HepG2 (cell line): ENCODE results near the gene CMTM5.

Experiments
- FOXM1 ChIP-seq: sonication (generic); formaldehyde crosslinking; IDR thresholded peaks from 2 replicates; pipeline ENCODE4 v1.5.0; 2020; ENCODE audit warnings: missing genetic modification reagents
- GABPA ChIP-seq, 2 experiments: IDR thresholded peaks; 2 replicates each; pipeline ENCODE4 v1.6.1; 2011 to 2016; ENCODE audit warnings: low read depth in 2 of 2, low read length in 1 of 2, missing biosample characterization in 1 of 2, missing genetic modification characterization in 1 of 2
- GZF1 ChIP-seq: sonication (generic); formaldehyde crosslinking; IDR thresholded peaks from 2 replicates; pipeline ENCODE4 v1.5.1; 2020; ENCODE audit warnings: mild to moderate bottlenecking, missing genetic modification reagents
- HHEX ChIP-seq: IDR thresholded peaks from 2 replicates; pipeline ENCODE4 v1.6.1; 2016; ENCODE audit warnings: control low read depth
- PLRG1 ChIP-seq: fragments of 450-650 bp; conservative IDR thresholded peaks from 2 replicates; pipeline ENCODE4 v1.6.1; 2016
- SP2 ChIP-seq: sonication (generic); formaldehyde crosslinking; IDR thresholded peaks from 2 replicates; pipeline ENCODE4 v1.5.1; 2020; ENCODE audit warnings: mild to moderate bottlenecking, missing genetic modification reagents
- TOE1 ChIP-seq: sonication (generic); formaldehyde crosslinking; IDR thresholded peaks from 2 replicates; pipeline ENCODE4 v1.4.0; 2020; ENCODE audit warnings: mild to moderate bottlenecking, missing genetic modification reagents
- ZEB1 ChIP-seq: IDR thresholded peaks from 2 replicates; pipeline ENCODE4 v1.6.1; 2012; ENCODE audit warnings: mild to moderate bottlenecking, low read depth, inconsistent platforms; ENCODE audit not compliant: insufficient replicate concordance
- ZNF30 ChIP-seq: sonication (generic); formaldehyde crosslinking; IDR thresholded peaks from 2 replicates; pipeline ENCODE4 v1.5.0; 2020; ENCODE audit warnings: mild to moderate bottlenecking, missing genetic modification reagents
- ZNF431 ChIP-seq: sonication (generic); formaldehyde crosslinking; IDR thresholded peaks from 2 replicates; pipeline ENCODE4 v1.9.0; 2022; ENCODE audit warnings: missing genetic modification reagents, low read depth, mild to moderate bottlenecking, borderline replicate concordance
- ZNF629 ChIP-seq: sonication (generic); formaldehyde crosslinking; conservative IDR thresholded peaks from 2 replicates; pipeline ENCODE4 v1.5.0; 2020; ENCODE audit warnings: missing genetic modification reagents
- TF ChIP-seq, protein P1 (sequence below): sonication (generic); formaldehyde crosslinking; IDR thresholded peaks from 2 replicates; pipeline ENCODE4 v1.4.0; 2020; ENCODE audit warnings: missing genetic modification reagents
- TF ChIP-seq, protein P2 (sequence below): sonication (generic); formaldehyde crosslinking; IDR thresholded peaks from 2 replicates; pipeline ENCODE4 v1.4.0; 2020; ENCODE audit warnings: missing genetic modification reagents
- TF ChIP-seq, protein P3 (sequence below): sonication (generic); formaldehyde crosslinking; IDR thresholded peaks from 2 replicates; pipeline ENCODE4 v1.4.0; 2020; ENCODE audit warnings: missing genetic modification reagents

DNA sequence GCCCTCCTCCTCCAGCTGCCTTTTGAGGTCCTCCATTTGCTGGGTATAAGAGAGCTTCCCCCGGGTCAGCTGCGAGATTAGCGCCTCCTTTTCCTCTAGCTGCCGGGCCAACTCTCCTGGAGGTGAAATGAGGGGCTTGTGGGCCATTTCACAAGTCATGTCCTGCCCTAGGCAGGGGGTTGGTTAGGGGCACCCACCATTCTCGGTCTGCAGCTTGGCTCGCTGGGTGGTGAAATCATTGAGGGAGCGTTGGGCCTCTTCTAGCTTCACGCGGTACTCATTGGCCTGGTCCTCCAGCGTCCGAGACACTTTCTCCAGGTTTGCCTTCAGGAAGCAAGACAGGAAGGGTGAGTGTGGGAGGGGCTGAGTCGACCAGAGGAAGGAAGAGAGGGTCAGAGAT lies 12.6 kb downstream of the CMTM5 start:
- TF ChIP-seq, protein P1, sequence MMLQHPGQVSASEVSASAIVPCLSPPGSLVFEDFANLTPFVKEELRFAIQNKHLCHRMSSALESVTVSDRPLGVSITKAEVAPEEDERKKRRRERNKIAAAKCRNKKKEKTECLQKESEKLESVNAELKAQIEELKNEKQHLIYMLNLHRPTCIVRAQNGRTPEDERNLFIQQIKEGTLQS (CRISPR knock-in tag): no peak
- TF ChIP-seq GZF1 (CRISPR knock-in tag) (no peak), GABPA (IDR thresholded peaks at IDR 0.05; ENCODE audit: low read depth, low read length) (no peak), GABPA (CRISPR knock-in tag; IDR thresholded peaks at IDR 0.05; ENCODE audit: low read depth) (no peak), ZEB1 (no peak), PLRG1 (no peak), SP2 (CRISPR knock-in tag) (no peak), TOE1 (no peak), ZNF30 (no peak), FOXM1 (CRISPR knock-in tag) (no peak), ZNF629 (CRISPR knock-in tag) (no peak), HHEX (no peak), ZNF431 (no peak)
- TF ChIP-seq, protein P2, sequence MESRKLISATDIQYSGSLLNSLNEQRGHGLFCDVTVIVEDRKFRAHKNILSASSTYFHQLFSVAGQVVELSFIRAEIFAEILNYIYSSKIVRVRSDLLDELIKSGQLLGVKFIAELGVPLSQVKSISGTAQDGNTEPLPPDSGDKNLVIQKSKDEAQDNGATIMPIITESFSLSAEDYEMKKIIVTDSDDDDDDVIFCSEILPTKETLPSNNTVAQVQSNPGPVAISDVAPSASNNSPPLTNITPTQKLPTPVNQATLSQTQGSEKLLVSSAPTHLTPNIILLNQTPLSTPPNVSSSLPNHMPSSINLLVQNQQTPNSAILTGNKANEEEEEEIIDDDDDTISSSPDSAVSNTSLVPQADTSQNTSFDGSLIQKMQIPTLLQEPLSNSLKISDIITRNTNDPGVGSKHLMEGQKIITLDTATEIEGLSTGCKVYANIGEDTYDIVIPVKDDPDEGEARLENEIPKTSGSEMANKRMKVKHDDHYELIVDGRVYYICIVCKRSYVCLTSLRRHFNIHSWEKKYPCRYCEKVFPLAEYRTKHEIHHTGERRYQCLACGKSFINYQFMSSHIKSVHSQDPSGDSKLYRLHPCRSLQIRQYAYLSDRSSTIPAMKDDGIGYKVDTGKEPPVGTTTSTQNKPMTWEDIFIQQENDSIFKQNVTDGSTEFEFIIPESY (CRISPR knock-in tag): no peak
- TF ChIP-seq, protein P3, sequence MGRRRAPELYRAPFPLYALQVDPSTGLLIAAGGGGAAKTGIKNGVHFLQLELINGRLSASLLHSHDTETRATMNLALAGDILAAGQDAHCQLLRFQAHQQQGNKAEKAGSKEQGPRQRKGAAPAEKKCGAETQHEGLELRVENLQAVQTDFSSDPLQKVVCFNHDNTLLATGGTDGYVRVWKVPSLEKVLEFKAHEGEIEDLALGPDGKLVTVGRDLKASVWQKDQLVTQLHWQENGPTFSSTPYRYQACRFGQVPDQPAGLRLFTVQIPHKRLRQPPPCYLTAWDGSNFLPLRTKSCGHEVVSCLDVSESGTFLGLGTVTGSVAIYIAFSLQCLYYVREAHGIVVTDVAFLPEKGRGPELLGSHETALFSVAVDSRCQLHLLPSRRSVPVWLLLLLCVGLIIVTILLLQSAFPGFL (CRISPR knock-in tag): no peak
